PC-9 (cell line): ENCODE results near the gene EPHA4.

Experiments used
- CTCF ChIP-seq: fragments of 200-600 bp; sonication (generic); conservative IDR thresholded peaks from 2 replicates; pipeline ENCODE4 v1.6.1; 2017; ENCODE audit warnings: mixed run types, antibody characterized with exemption, mild to moderate bottlenecking, moderate library complexity
- EZH2 ChIP-seq: fragments of 200-600 bp; sonication (generic); IDR thresholded peaks from 2 replicates; pipeline ENCODE4 v1.8.0; 2017; ENCODE audit warnings: antibody characterized with exemption, low read depth

- TF ChIP-seq CTCF (no peak), EZH2 (no peak)
These were observed 121.8 kb downstream of the EPHA4 start for GRCh38 chr2:221450280-221450679.
